ENCODE results near the gene SH3BGRL3. TPM values are rescaled to one million over a fixed set of nuclear protein-coding genes. Genes with fewer than 3 reads are reported as not detected.
"Not testable (repeated sequence)": the region's sequence is repeated elsewhere in the genome, so short reads cannot be mapped to it uniquely, and the experiment has no call there.

Gene SH3BGRL3
- total RNA-seq: 100 to 1,000 TPM; 309 to 316 TPM

- peak; percentile 51 for ATAC-seq
- H3K27ac Mint-ChIP-seq: peak within 1 kb of the TSS; percentile 99
Measured at GRCh38 chr1:26279456-26280332, at the start of gene SH3BGRL3. TSS of gene SH3BGRL3 (plus strand) at chr1:26280086. CDS start at chr1:26280156, 70 bp downstream.

GRCh38 chr1:26230682-26231081 is 49.2 kb upstream of the SH3BGRL3 start:
- CTCF ChIA-PET: interaction anchor here (1.6 kb wide), 1 partner anchor 186 kb away, joined by 8 read pairs; no protein-coding TSS in a partner anchor
- H3K4me3 Mint-ChIP-seq; H3K36me3 Mint-ChIP-seq (ENCODE audit: low read depth); POLR2A ChIA-PET; DNase-seq; H3K27me3 Mint-ChIP-seq; H3K27ac Mint-ChIP-seq; H3K9me3 Mint-ChIP-seq; H3K4me1 Mint-ChIP-seq (ENCODE audit: low read depth); ATAC-seq: not testable (repeated sequence)
- intact Hi-C loops (cut with micrococcal nuclease): loop anchor here (5.0 kb wide), 1 partner anchor 68 kb away; no protein-coding TSS in a partner anchor

More at GRCh38 chr1:26279456-26280332, at the start of gene SH3BGRL3:
- ChIA-PET POLR2A (interaction anchor here (0.8 to 19.5 kb wide), 6 partner anchors 8 to 98 kb away, joined by 3 to 284 read pairs (median 4); partner anchors contain the start of gene CD52), CTCF (interaction anchor here (0.7 to 8.9 kb wide), 7 partner anchors 9 to 138 kb away, joined by 3 to 282 read pairs (median 4); partner anchors contain the start of genes CD52 and CEP85)
- Mint-ChIP-seq H3K4me1 (ENCODE audit: low read depth) (peaks cover 83% of the 10 kb centered on the region), H3K36me3 (ENCODE audit: low read depth) (peaks cover 79% of the 10 kb centered on the region), H3K27me3 (no peaks in the 10 kb centered on the region), H3K4me3 (peak within 1 kb of the TSS; percentile 88), H3K9me3 (no peaks in the 10 kb centered on the region)
- intact Hi-C loops (cut with micrococcal nuclease): loop anchor here (5.0 kb wide), 1 partner anchor 108 kb away; no protein-coding TSS in a partner anchor
- DNase-seq: peak; percentile 88
- TF ChIP-seq CTCF (IDR thresholded peaks at IDR 0.05): no peak

GRCh38 chr1:26233903-26234643 is 45.8 kb upstream of the SH3BGRL3 start, which contains the start of gene CEP85:
TSS of gene CEP85 (plus strand) at chr1:26234200. CDS start at chr1:26239784, 5,584 bp downstream.
- Mint-ChIP-seq H3K4me1 (ENCODE audit: low read depth) (peaks cover 27% of the 10 kb centered on the region), H3K27ac (peak within 1 kb of the TSS; percentile 92), H3K4me3 (peak within 1 kb of the TSS; percentile 98), H3K36me3 (ENCODE audit: low read depth) (peaks cover 23% of the 10 kb centered on the region), H3K9me3 (no peaks in the 10 kb centered on the region), H3K27me3 (no peaks in the 10 kb centered on the region)
- ChIA-PET CTCF (interaction anchor here (0.6 to 4.4 kb wide), 68 partner anchors 9 to 263 kb away, joined by 3 to 77 read pairs (median 4); partner anchors contain the start of genes C1orf232, CD52, DHDDS and HMGN2), POLR2A (interaction anchor here (1.0 to 2.1 kb wide), 7 partner anchors 9 to 155 kb away, joined by 3 to 6 read pairs (median 5); no protein-coding TSS in a partner anchor)
- DNase-seq (peak; percentile 99), ATAC-seq (peak; percentile 94)
- peak; percentile 26 for TF ChIP-seq CTCF (IDR thresholded peaks at IDR 0.05)
- intact Hi-C loops (cut with micrococcal nuclease): loop anchor here (5.0 kb wide), 1 partner anchor 72 kb away; no protein-coding TSS in a partner anchor

- intact Hi-C loops (cut with micrococcal nuclease): loop anchor here (5.0 kb wide), 1 partner anchor 73 kb away; no protein-coding TSS in a partner anchor
- ChIA-PET POLR2A (interaction anchor here (0.6 to 2.1 kb wide), 9 partner anchors 9 to 340 kb away, joined by 3 to 6 read pairs (median 5); no protein-coding TSS in a partner anchor), CTCF (interaction anchor here (0.6 to 4.4 kb wide), 68 partner anchors 10 to 433 kb away, joined by 3 to 77 read pairs (median 4); partner anchors contain the start of genes C1orf232, CD52, DHDDS and HMGN2)
- H3K4me1 Mint-ChIP-seq (ENCODE audit: low read depth): peaks cover 27% of the 10 kb centered on the region
- no peaks in the 10 kb centered on the region for H3K9me3 Mint-ChIP-seq
- peak overlapping the region; percentile 92 for H3K27ac Mint-ChIP-seq
- H3K36me3 Mint-ChIP-seq (ENCODE audit: low read depth): peaks cover 27% of the 10 kb centered on the region
- H3K27me3 Mint-ChIP-seq: no peaks in the 10 kb centered on the region
- TF ChIP-seq CTCF (IDR thresholded peaks at IDR 0.05): peak; percentile 41
- DNase-seq (peak; percentile 32), ATAC-seq (no peak)
- peak overlapping the region; percentile 98 for H3K4me3 Mint-ChIP-seq
Measured at GRCh38 chr1:26234644-26235370, 45.1 kb upstream of the SH3BGRL3 start.
